PC-9 (cell line): Measurements from ENCODE around the gene SEC14L1. TPM values are rescaled to one million over a fixed set of nuclear protein-coding genes. Genes with fewer than 3 reads are reported as not detected.

Source experiments
- BruUV-seq: library from RNA; stranded (reverse); fragments of 400-500 nt; replicated peaks from 2 replicates; lab custom pipeline; 2021; lab: Mats Ljungman, UMichigan
- CTCF ChIA-PET: fragments of 300-600 bp; sonication (Branson Sonifier 250); formaldehyde crosslinking; loops from one replicate; lab custom pipeline; 2022; ENCODE audit warnings: antibody characterized with exemption; lab: Charles Lee
- POLR2A ChIA-PET: fragments of 300-600 bp; sonication (Branson Sonifier 250); formaldehyde crosslinking; loops from one replicate; lab custom pipeline; 2022; ENCODE audit warnings: antibody characterized with exemption; ENCODE audit not compliant: unreplicated experiment; lab: Charles Lee
- DNase-seq, 2 experiments: peaks; one replicate each; pipeline versions ENCODE4 v3.0.0 to v3.0.0-alpha.2; 2015 to 2022; ENCODE audit warnings: mixed read lengths in 1 of 2
- H2AFZ ChIP-seq: fragments of 200-600 bp; sonication (generic); 2 replicates; pipeline ENCODE4 v1.8.1; 2017; ENCODE audit warnings: antibody characterized with exemption
- H3F3A ChIP-seq: fragments of 200-600 bp; sonication (generic); 2 replicates; pipeline ENCODE4 v1.8.1; 2017; ENCODE audit warnings: antibody characterized with exemption, mild to moderate bottlenecking, low read depth; ENCODE audit not compliant: insufficient read depth
- H3K27ac ChIP-seq: fragments of 200-600 bp; sonication (generic); 2 replicates; pipeline ENCODE4 v1.6.1; 2016; ENCODE audit warnings: mixed run types
- H3K27me3 ChIP-seq: fragments of 200-600 bp; sonication (generic); 2 replicates; pipeline ENCODE4 v1.6.1; 2016; ENCODE audit warnings: low read depth, mixed run types; ENCODE audit not compliant: insufficient read depth
- H3K36me3 ChIP-seq: fragments of 200-600 bp; sonication (generic); 2 replicates; pipeline ENCODE4 v1.6.1; 2016; ENCODE audit warnings: low read depth, mixed run types
- H3K4me1 ChIP-seq: fragments of 200-600 bp; sonication (generic); replicated peaks from 2 replicates; pipeline ENCODE4 v1.6.1; 2016; ENCODE audit warnings: mixed run types; ENCODE audit not compliant: insufficient read depth
- H3K4me2 ChIP-seq: fragments of 200-600 bp; sonication (generic); 2 replicates; pipeline ENCODE4 v1.6.1; 2017; ENCODE audit warnings: mixed run types
- H3K4me3 ChIP-seq: fragments of 200-600 bp; sonication (generic); 2 replicates; pipeline ENCODE4 v1.6.1; 2016; ENCODE audit warnings: mixed run types
- H3K79me2 ChIP-seq: fragments of 200-600 bp; sonication (generic); 2 replicates; pipeline ENCODE4 v1.6.1; 2017; ENCODE audit warnings: low read depth, mixed run types
- H3K9me2 ChIP-seq: fragments of 200-600 bp; sonication (generic); 2 replicates; pipeline ENCODE4 v1.8.1; 2017; ENCODE audit warnings: mild to moderate bottlenecking; ENCODE audit not compliant: insufficient read depth
- H3K9me3 ChIP-seq: fragments of 200-600 bp; sonication (generic); 2 replicates; pipeline ENCODE4 v1.8.1; 2016; ENCODE audit warnings: low read depth; ENCODE audit not compliant: insufficient read depth
- H4K20me1 ChIP-seq: fragments of 200-600 bp; sonication (generic); 2 replicates; pipeline ENCODE4 v1.8.1; 2017; ENCODE audit not compliant: insufficient read depth
- CTCF ChIP-seq: fragments of 200-600 bp; sonication (generic); conservative IDR thresholded peaks from 2 replicates; pipeline ENCODE4 v1.6.1; 2017; ENCODE audit warnings: mixed run types, antibody characterized with exemption, mild to moderate bottlenecking, moderate library complexity
- EZH2 ChIP-seq: fragments of 200-600 bp; sonication (generic); IDR thresholded peaks from 2 replicates; pipeline ENCODE4 v1.8.0; 2017; ENCODE audit warnings: antibody characterized with exemption, low read depth
- intact Hi-C: fragments of 100-400 bp; cut with micrococcal nuclease; formaldehyde crosslinking; loops from one replicate; pipeline ENCODE4 v1.10.0; 2022; ENCODE audit not compliant: unreplicated experiment
- total RNA-seq: library from RNA; stranded (reverse); gene quantifications from 2 replicates; pipeline ENCODE4 v1.2.3, GENCODE V29; 2021

The SEC14L1 gene
- total RNA-seq, 1 experiment from 2014 or later = 83.1 TPM

GRCh38 chr17:77205396-77206125 lies 64.8 kb downstream of the SEC14L1 start:
- intact Hi-C loops = loop anchor here (10.0 kb wide), 1 partner anchor 121 kb away; no protein-coding TSS in a partner anchor
- H3K27ac ChIP-seq = no peak overlapping the region
- H4K20me1 ChIP-seq = no peaks in the 10 kb centered on the region
- H3K4me2 ChIP-seq = no peak overlapping the region
- H3K4me1 ChIP-seq = no peaks in the 10 kb centered on the region
- DNase-seq = no peak
- no peaks in the 10 kb centered on the region for H3K79me2 ChIP-seq
- ChIA-PET POLR2A (interaction anchor here (1.0 kb wide), 1 partner anchor 45 kb away, joined by 4 read pairs; no protein-coding TSS in a partner anchor), CTCF (interaction anchor here (0.6 kb wide), 1 partner anchor 63 kb away, joined by 8 read pairs; no protein-coding TSS in a partner anchor)
- H2AFZ ChIP-seq = no peak overlapping the region
- H3K9me2 ChIP-seq = no peaks in the 10 kb centered on the region
- H3K27me3 ChIP-seq = no peaks in the 10 kb centered on the region
- BruUV-seq = no TSS peak
- H3K4me3 ChIP-seq = no peak overlapping the region
- TF ChIP-seq EZH2 = no peak
- no peak for TF ChIP-seq CTCF
- H3F3A ChIP-seq = no peaks in the 10 kb centered on the region
- no peaks in the 10 kb centered on the region for H3K36me3 ChIP-seq
- H3K9me3 ChIP-seq = no peaks in the 10 kb centered on the region

GRCh38 chr17:77206158-77206956 lies 65.6 kb downstream of the SEC14L1 start:
- Histone ChIP-seq H2AFZ (no peak overlapping the region), H3K9me3 (no peaks in the 10 kb centered on the region), H3K4me2 (no peak overlapping the region), H3K27ac (no peak overlapping the region), H3K9me2 (no peaks in the 10 kb centered on the region), H3K27me3 (no peaks in the 10 kb centered on the region), H3K4me3 (no peak overlapping the region), H3K79me2 (no peaks in the 10 kb centered on the region), H3K36me3 (no peaks in the 10 kb centered on the region), H3F3A (no peaks in the 10 kb centered on the region), H4K20me1 (no peaks in the 10 kb centered on the region), H3K4me1 (no peaks in the 10 kb centered on the region)
- BruUV-seq = no TSS peak
- ChIA-PET CTCF (interaction anchor here (0.5 to 0.6 kb wide), 2 partner anchors 33 to 64 kb away, joined by 3 to 8 read pairs; no protein-coding TSS in a partner anchor), POLR2A (interaction anchor here (1.0 kb wide), 1 partner anchor 46 kb away, joined by 4 read pairs; no protein-coding TSS in a partner anchor)
- no peak for DNase-seq
- no peak for TF ChIP-seq EZH2
- TF ChIP-seq CTCF = no peak
- intact Hi-C loops = loop anchor here (10.0 kb wide), 1 partner anchor 122 kb away; no protein-coding TSS in a partner anchor

- CTCF ChIA-PET = no interaction called here
- intact Hi-C loops = loop anchor here (10.0 kb wide), 1 partner anchor 123 kb away; no protein-coding TSS in a partner anchor
- H3K79me2 ChIP-seq = no peaks in the 10 kb centered on the region
- H3F3A ChIP-seq = no peaks in the 10 kb centered on the region
- BruUV-seq = no TSS peak
- H3K4me1 ChIP-seq = no peaks in the 10 kb centered on the region
- no peak for TF ChIP-seq EZH2
- no peak for TF ChIP-seq CTCF
- no peaks in the 10 kb centered on the region for H3K27me3 ChIP-seq
- H3K9me2 ChIP-seq = no peaks in the 10 kb centered on the region
- no peaks in the 10 kb centered on the region for H3K9me3 ChIP-seq
- H3K27ac ChIP-seq = no peak overlapping the region
- H3K4me2 ChIP-seq = no peak overlapping the region
- no peak overlapping the region for H3K4me3 ChIP-seq
- no peaks in the 10 kb centered on the region for H3K36me3 ChIP-seq
- H4K20me1 ChIP-seq = no peaks in the 10 kb centered on the region
- POLR2A ChIA-PET = no interaction called here
- no peak overlapping the region for H2AFZ ChIP-seq
- DNase-seq = no peak
These were observed 67.0 kb downstream of the SEC14L1 start for GRCh38 chr17:77207689-77208216.
